ENCODE results near the gene SYNE4. TPM values are rescaled to one million over a fixed set of nuclear protein-coding genes. Genes with fewer than 3 reads are reported as not detected.

Gene SYNE4
- total RNA-seq, 2 experiments from 2014 or later = 2.7 to 4.5 TPM

- intact Hi-C loops (cut with micrococcal nuclease; ENCODE audit: unreplicated experiment) = no loop called here
- peaks cover 16% of the 10 kb centered on the region for H3K4me1 ChIP-seq (ENCODE audit: insufficient read depth, low read length, poor library complexity, severe bottlenecking)
- no peak for DNase-seq (ENCODE audit: low spot score)
- peaks cover 16% of the 10 kb centered on the region for H3K79me2 ChIP-seq (ENCODE audit: insufficient read depth, low read depth, low read length)
- ChIA-PET POLR2A (interaction anchor here (0.5 kb wide), 1 partner anchor 359 kb away, joined by 3 read pairs; no protein-coding TSS in a partner anchor), CTCF (ENCODE audit: unreplicated experiment) (no interaction called here)
- peaks cover 1% of the 10 kb centered on the region; the same call in 1 of the 2 replicates for H3K9me3 ChIP-seq (ENCODE audit: low read length)
- no peak overlapping the region for H3K4me3 ChIP-seq (ENCODE audit: low read depth, low read length, poor library complexity, severe bottlenecking)
- H3K27ac ChIP-seq (ENCODE audit: low read depth, low read length, poor library complexity, severe bottlenecking) = no peak overlapping the region
- H3K9me2 ChIP-seq (ENCODE audit: insufficient read depth, low read length) = no peaks in the 10 kb centered on the region
- H3K36me3 ChIP-seq (ENCODE audit: insufficient read depth, low read length) = peaks cover 14% of the 10 kb centered on the region; the same call in 1 of the 2 replicates
- TF ChIP-seq CTCF (conservative IDR thresholded peaks at IDR 0.05; ENCODE audit: low read length) = peak; percentile 43; the same call in 1 of the 2 replicates
- TF ChIP-seq EZH2phosphoT487 (IDR thresholded peaks at IDR 0.05; ENCODE audit: borderline replicate concordance, low read depth, low read length) = no peak
- no TSS peak for BruUV-seq (replicated peaks)
- no peak overlapping the region for H2AFZ ChIP-seq (ENCODE audit: low read length)
- no peaks in the 10 kb centered on the region for H4K20me1 ChIP-seq (ENCODE audit: insufficient read depth, low read length)
- peak overlapping the region; percentile 94 for H3K4me2 ChIP-seq (ENCODE audit: low read length)
Observed at GRCh38 chr19:35993923-35994598, 14.6 kb downstream of the SYNE4 start.

GRCh38 chr19:35992907-35993765 lies 15.5 kb downstream of the SYNE4 start:
- POLR2A ChIA-PET = no interaction called here
- Histone ChIP-seq H3K36me3 (ENCODE audit: insufficient read depth, low read length) (peaks cover 13% of the 10 kb centered on the region; the same call in 1 of the 2 replicates), H3K9me3 (ENCODE audit: low read length) (peaks cover 5% of the 10 kb centered on the region; the same call in 1 of the 2 replicates), H3K27ac (ENCODE audit: low read depth, low read length, poor library complexity, severe bottlenecking) (no peak overlapping the region), H2AFZ (ENCODE audit: low read length) (no peak overlapping the region), H4K20me1 (ENCODE audit: insufficient read depth, low read length) (no peaks in the 10 kb centered on the region), H3K79me2 (ENCODE audit: insufficient read depth, low read depth, low read length) (peaks cover 16% of the 10 kb centered on the region), H3K4me3 (ENCODE audit: low read depth, low read length, poor library complexity, severe bottlenecking) (no peak overlapping the region), H3K4me2 (ENCODE audit: low read length) (no peak overlapping the region), H3K9me2 (ENCODE audit: insufficient read depth, low read length) (no peaks in the 10 kb centered on the region), H3K4me1 (ENCODE audit: insufficient read depth, low read length, poor library complexity, severe bottlenecking) (peaks cover 16% of the 10 kb centered on the region)
- DNase-seq (ENCODE audit: low spot score) = no peak
- CTCF ChIA-PET (ENCODE audit: unreplicated experiment) = no interaction called here
- no peak for TF ChIP-seq EZH2phosphoT487 (IDR thresholded peaks at IDR 0.05; ENCODE audit: borderline replicate concordance, low read depth, low read length)
- TF ChIP-seq CTCF (conservative IDR thresholded peaks at IDR 0.05; ENCODE audit: low read length) = no peak
- no TSS peak for BruUV-seq (replicated peaks)
- intact Hi-C loops (cut with micrococcal nuclease; ENCODE audit: unreplicated experiment) = no loop called here
